ENCODE data around the gene MC5R.

- no peak for TF ChIP-seq CTCF (IDR thresholded peaks at IDR 0.05)
- no peak for TF ChIP-seq POLR2A (IDR thresholded peaks at IDR 0.05)
These were observed 44.7 kb downstream of the MC5R start for GRCh38 chr18:13868501-13869271.
